Measurements from ENCODE around the gene DSEL.

DSEL gene

DNA sequence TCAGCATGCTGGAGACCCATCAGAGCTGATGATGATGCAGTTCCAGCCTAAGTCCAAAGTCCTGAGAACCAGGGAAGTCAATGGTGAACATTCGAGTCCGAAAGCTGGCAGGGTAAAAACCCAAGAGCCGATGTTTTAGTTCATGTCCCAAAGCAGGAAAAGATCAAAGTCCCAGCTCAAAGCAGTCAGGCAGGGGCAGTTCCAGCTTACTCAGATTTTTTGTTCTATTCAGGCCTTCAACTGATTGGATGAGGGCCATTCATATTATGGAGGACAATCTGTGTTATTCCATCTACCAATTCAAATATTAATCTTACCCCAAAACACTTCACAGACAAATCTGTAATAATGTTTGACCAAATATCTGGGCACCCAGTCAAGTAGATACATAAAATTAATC lies 38.3 kb downstream of the DSEL start:
- Histone ChIP-seq H3K4me2 (no peak overlapping the region), H3K9me3 (replicated peaks in 1 of 11) (no peaks in the 10 kb centered on the region), H3K9ac (no peak overlapping the region), H3K36me3 (no peaks in the 10 kb centered on the region), H4K20me1 (no peaks in the 10 kb centered on the region), H3K27ac (no peak overlapping the region), H3K4me1 (no peaks in the 10 kb centered on the region), H3K4me3 (no peak overlapping the region), H3K27me3 (no peaks in the 10 kb centered on the region)
- TF ChIP-seq Cebpa-rat (IDR thresholded peaks at IDR 0.05) = no peak

DNA sequence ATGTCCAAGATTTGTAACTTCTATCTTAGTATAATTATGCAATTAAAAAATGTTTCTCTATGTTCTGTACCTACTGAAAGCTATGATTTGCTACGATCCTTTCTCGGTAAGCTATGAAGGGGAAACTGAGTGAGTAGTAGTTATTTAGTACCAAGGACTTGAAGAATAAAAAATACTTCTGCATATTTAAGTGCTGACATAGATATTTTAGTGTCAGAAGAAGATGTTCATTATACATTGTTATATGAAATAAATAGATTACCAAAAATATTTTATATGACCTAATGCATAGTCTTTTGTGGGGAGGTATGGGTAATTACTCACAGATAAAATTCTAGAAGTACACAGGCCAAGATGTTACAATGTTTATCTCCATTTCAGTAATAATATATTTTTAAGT lies 39.0 kb downstream of the DSEL start:
- H3K36me3 ChIP-seq = no peaks in the 10 kb centered on the region
- no peaks in the 10 kb centered on the region for H4K20me1 ChIP-seq
- no peaks in the 10 kb centered on the region for H3K4me1 ChIP-seq
- no peak overlapping the region for H3K9ac ChIP-seq
- no peak for TF ChIP-seq Cebpa-rat (IDR thresholded peaks at IDR 0.05)
- no peaks in the 10 kb centered on the region for H3K27me3 ChIP-seq
- H3K27ac ChIP-seq = no peak overlapping the region
- H3K4me3 ChIP-seq = no peak overlapping the region
- H3K4me2 ChIP-seq = no peak overlapping the region
- H3K9me3 ChIP-seq (replicated peaks in 1 of 11) = no peaks in the 10 kb centered on the region

DNA sequence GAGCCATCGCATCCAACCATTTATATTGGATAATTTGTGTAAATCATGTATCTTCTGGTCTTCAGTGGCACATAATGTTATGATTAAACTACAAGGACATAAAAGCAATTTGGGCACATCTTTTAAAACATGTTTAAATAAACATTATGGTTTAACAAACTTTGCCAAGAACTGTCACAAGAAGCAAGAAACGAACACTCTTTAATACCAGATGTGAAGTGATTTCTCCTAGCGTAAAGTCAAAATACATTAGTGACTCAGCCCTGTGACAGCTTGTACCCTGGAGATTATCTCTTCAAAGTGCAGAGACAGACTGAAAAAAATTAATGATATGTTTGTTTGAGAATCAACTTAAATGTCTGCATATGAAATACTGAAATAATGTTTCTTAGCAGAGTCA lies 39.9 kb downstream of the DSEL start:
- no peak for TF ChIP-seq Cebpa-rat (IDR thresholded peaks at IDR 0.05)
- H3K9me3 ChIP-seq (replicated peaks in 1 of 11) = no peaks in the 10 kb centered on the region
- no peak overlapping the region for H3K9ac ChIP-seq
- H3K4me2 ChIP-seq = no peak overlapping the region
- no peaks in the 10 kb centered on the region for H3K4me1 ChIP-seq
- no peaks in the 10 kb centered on the region for H3K36me3 ChIP-seq
- H3K27me3 ChIP-seq = no peaks in the 10 kb centered on the region
- no peak overlapping the region for H3K4me3 ChIP-seq
- H3K27ac ChIP-seq = no peak overlapping the region
- no peaks in the 10 kb centered on the region for H4K20me1 ChIP-seq

DNA sequence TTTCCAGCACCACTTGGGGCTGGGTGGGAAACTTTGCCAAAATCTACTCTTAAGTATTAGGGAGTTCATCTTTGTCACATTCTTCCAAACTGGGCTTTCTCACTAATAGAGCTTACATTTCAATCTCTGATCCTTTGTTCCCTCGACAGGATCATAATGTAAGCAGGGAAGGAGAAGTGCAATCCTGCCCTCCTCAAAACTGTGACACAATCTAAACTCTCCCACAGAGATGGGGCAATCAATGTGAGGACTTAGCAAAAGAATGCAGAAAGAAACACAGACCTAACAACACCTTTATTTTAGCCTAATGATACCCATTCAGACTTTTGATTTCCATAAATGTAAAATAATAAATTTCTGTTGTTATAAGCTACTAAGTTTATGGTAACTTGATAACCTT lies 40.8 kb downstream of the DSEL start:
- H4K20me1 ChIP-seq = no peaks in the 10 kb centered on the region

DNA sequence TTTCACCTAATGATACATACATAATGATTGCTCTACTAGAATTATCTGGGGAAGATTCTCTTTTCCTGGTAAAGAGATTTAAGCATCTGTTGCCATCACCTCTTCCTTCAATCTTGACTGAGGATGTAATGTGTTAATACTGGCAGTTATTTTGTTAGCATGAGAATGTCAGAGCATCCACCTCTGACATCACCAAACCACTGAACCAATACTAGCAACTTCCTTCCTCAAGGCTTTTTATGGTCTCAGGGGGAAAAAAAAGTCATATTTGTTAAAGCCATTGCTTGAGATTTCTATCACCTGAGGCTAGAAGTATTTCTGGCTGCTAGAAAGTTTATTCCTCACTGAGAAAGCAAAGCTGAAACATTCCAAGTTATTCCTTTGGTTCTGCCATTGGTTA lies 48.5 kb downstream of the DSEL start:
- no peak for TF ChIP-seq Cebpa-rat (IDR thresholded peaks at IDR 0.05)
- peak overlapping the region in 5 of 11 experiments; percentile 23 to 74 (median 58); a peak in 8 of 22 replicates for H3K27ac ChIP-seq
- peaks cover 10 to 24% (median 23%) of the 10 kb centered on the region in 11 experiments; a peak in 19 of 22 replicates for H3K9me3 ChIP-seq (replicated peaks in 1 of 11)
- H3K27me3 ChIP-seq = no peaks in the 10 kb centered on the region
- no peaks in the 10 kb centered on the region for H3K36me3 ChIP-seq
- H4K20me1 ChIP-seq = no peaks in the 10 kb centered on the region
- H3K4me1 ChIP-seq = peaks cover 4 to 40% (median 27%) of the 10 kb centered on the region in 10 experiments; a peak in 16 of 20 replicates
- H3K4me3 ChIP-seq = no peak overlapping the region
- H3K4me2 ChIP-seq = peak overlapping the region in 10 of 11 experiments; percentile 10 to 71 (median 54); a peak in 16 of 22 replicates
- H3K9ac ChIP-seq = no peak overlapping the region

More for the DNA sequence above, 40.8 kb downstream of the DSEL start:
- Histone ChIP-seq H3K36me3 (no peaks in the 10 kb centered on the region), H3K27me3 (no peaks in the 10 kb centered on the region), H3K4me1 (no peaks in the 10 kb centered on the region), H3K4me2 (no peak overlapping the region), H3K27ac (no peak overlapping the region), H3K4me3 (no peak overlapping the region), H3K9ac (no peak overlapping the region), H3K9me3 (replicated peaks in 1 of 11) (no peaks in the 10 kb centered on the region)
- no peak for TF ChIP-seq Cebpa-rat (IDR thresholded peaks at IDR 0.05)

DNA sequence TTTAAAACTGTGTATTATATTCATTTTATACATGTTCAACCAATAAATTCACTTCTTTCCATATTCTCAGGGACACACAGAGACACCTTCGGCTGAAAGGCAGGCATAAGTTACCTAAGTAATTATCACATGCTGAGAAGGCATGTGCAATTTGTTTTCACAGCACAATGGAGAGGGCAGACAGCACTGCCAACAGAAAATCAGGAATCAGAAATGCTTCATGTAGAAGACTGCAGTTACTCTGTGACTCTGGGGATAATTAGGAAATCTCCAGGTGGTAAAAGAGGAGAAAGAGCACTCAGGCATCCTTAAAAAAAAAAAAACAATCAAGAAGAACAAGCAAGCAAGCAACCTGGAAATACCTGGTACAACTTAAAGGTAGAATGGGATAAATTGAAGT lies 49.3 kb downstream of the DSEL start:
- H3K9me3 ChIP-seq (replicated peaks in 1 of 11) = peaks cover 10 to 32% (median 25%) of the 10 kb centered on the region in 11 experiments; a peak in 19 of 22 replicates
- peak overlapping the region in 9 of 11 experiments; percentile 10 to 71 (median 58); a peak in 17 of 22 replicates for H3K4me2 ChIP-seq
- H3K36me3 ChIP-seq = no peaks in the 10 kb centered on the region
- peaks cover 4 to 40% (median 27%) of the 10 kb centered on the region in 10 experiments; a peak in 16 of 20 replicates for H3K4me1 ChIP-seq
- TF ChIP-seq Cebpa-rat (IDR thresholded peaks at IDR 0.05) = no peak
- no peaks in the 10 kb centered on the region for H4K20me1 ChIP-seq
- H3K27me3 ChIP-seq = no peaks in the 10 kb centered on the region
- H3K4me3 ChIP-seq = no peak overlapping the region
- H3K27ac ChIP-seq = peak overlapping the region in 5 of 11 experiments; percentile 23 to 74 (median 58); a peak in 9 of 22 replicates
- H3K9ac ChIP-seq = 0 out of 22 replicates have a peak overlapping the region, but pooled peaks of 1 of the 11 experiments have one; percentile 26

DNA sequence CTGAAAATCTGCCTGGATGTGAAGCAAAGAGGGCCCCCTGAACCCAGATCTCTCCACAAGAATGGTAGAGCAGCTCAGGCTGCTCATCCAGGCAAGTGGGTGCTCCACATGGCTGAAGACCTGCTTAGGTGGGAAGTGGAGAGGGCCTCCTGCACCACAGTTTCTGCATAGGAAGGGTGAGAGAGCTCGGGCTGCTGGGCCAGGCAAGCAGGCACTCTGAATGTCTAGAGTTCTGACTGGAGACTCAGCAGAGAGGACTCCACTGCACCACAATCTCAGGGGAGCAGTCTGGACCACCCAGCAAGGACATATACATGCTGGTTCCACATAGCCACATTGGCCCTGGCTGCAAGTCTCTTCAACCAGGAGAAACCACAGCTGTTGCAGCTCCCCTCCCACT lies 52.0 kb downstream of the DSEL start:
- Histone ChIP-seq H3K4me2 (0 out of 22 replicates have a peak overlapping the region, but pooled peaks of 2 of the 11 experiments have one; percentile 2 to 4), H3K4me3 (no peak overlapping the region), H3K4me1 (peaks cover 4 to 40% (median 27%) of the 10 kb centered on the region in 10 experiments; a peak in 16 of 20 replicates), H3K27ac (no peak overlapping the region), H3K9me3 (replicated peaks in 1 of 11) (peaks cover 10 to 37% (median 25%) of the 10 kb centered on the region in 11 experiments; a peak in 19 of 22 replicates), H3K9ac (no peak overlapping the region), H3K27me3 (no peaks in the 10 kb centered on the region), H3K36me3 (no peaks in the 10 kb centered on the region), H4K20me1 (no peaks in the 10 kb centered on the region)
- no peak for TF ChIP-seq Cebpa-rat (IDR thresholded peaks at IDR 0.05)

DNA sequence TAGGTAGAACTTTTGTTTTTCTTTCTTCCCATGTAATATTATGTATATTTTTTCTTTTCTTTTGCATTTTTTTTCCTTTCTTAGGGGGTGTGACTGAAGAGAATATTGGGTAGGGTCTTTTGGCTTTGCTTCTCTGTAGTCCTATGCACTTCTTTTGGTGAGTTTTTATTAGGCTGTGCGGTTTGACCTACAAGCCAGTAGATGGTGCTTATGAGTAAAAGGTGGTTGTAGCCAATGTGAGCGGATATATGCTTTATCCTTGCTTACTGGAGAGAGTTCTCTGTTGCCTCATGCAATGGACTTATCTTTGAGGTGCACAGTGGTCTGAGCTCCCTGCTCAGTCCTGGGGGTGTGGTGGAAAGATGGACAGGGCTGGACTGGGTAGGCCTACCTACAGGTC lies 52.7 kb downstream of the DSEL start:
- H3K9me3 ChIP-seq (replicated peaks in 1 of 11) = peaks cover 10 to 37% (median 25%) of the 10 kb centered on the region in 11 experiments; a peak in 19 of 22 replicates

DNA sequence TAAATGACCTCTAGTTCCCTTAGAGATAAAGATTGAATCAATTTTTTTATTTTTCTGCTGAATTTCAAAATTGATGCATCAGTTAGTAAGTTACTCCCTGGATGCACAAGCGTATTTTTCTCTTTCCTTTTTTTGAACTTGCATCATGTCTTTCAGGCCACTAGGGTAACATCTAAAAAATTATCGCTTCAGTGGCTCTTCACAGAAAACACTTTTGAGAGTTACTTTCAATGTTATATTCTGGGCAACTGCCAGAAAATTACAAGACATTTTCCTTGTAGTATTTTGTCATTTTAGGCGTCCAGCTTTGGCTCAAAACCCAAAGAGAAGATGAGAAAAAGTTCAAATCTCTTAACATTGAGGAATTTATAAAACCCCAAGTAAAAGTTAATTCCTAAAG lies 59.8 kb downstream of the DSEL start:
- no peak for TF ChIP-seq Cebpa-rat (IDR thresholded peaks at IDR 0.05)
- H3K27me3 ChIP-seq = no peaks in the 10 kb centered on the region
- H3K4me2 ChIP-seq = peak overlapping the region in 6 of 11 experiments; percentile 18 to 41 (median 32); a peak in 8 of 22 replicates
- peaks cover 0 to 4% (median 0%) of the 10 kb centered on the region in 11 experiments; a peak in 4 of 22 replicates for H3K9me3 ChIP-seq (replicated peaks in 1 of 11)
- H3K9ac ChIP-seq = no peak overlapping the region
- H3K4me3 ChIP-seq = no peak overlapping the region
- no peaks in the 10 kb centered on the region for H3K36me3 ChIP-seq
- H3K27ac ChIP-seq = peak overlapping the region in 1 of 11 experiments; percentile 23; a peak in 1 of 22 replicates
- no peaks in the 10 kb centered on the region for H4K20me1 ChIP-seq
- peaks cover 0 to 25% (median 11%) of the 10 kb centered on the region in 10 experiments; a peak in 9 of 20 replicates for H3K4me1 ChIP-seq

More for the DNA sequence above, 52.7 kb downstream of the DSEL start:
- H4K20me1 ChIP-seq = no peaks in the 10 kb centered on the region
- no peak overlapping the region for H3K9ac ChIP-seq
- no peak overlapping the region for H3K27ac ChIP-seq
- no peak overlapping the region for H3K4me3 ChIP-seq
- no peaks in the 10 kb centered on the region for H3K27me3 ChIP-seq
- H3K36me3 ChIP-seq = no peaks in the 10 kb centered on the region
- peaks cover 4 to 35% (median 24%) of the 10 kb centered on the region in 10 experiments; a peak in 16 of 20 replicates for H3K4me1 ChIP-seq
- 0 out of 22 replicates have a peak overlapping the region, but pooled peaks of 1 of the 11 experiments have one; percentile 4 for H3K4me2 ChIP-seq
- TF ChIP-seq Cebpa-rat (IDR thresholded peaks at IDR 0.05) = no peak
